IMR-90 (cell line): ENCODE data around the gene STAT1. TPM values are rescaled to one million over a fixed set of nuclear protein-coding genes. Genes with fewer than 3 reads are reported as not detected.

Experiments
- ATAC-seq: fragments of 200-7000 bp; cut with Tn5 transposase; 2 replicates; pipeline ENCODE4 v1.9.1; 2020; ENCODE audit warnings: low read depth, mild to moderate bottlenecking, moderate library complexity
- BruUV-seq: library from RNA; stranded (reverse); fragments of 400-500 nt; replicated peaks from 2 replicates; lab custom pipeline; 2021; lab: Mats Ljungman, UMichigan
- CTCF ChIA-PET: fragments of 300-600 bp; formaldehyde crosslinking; extraction: SDS; loops from one replicate; lab custom pipeline; 2021; ENCODE audit warnings: antibody characterized with exemption; lab: Yijun Ruan, JAX
- POLR2A ChIA-PET: fragments of 300-600 bp; sonication (Branson Sonifier 250); formaldehyde crosslinking; loops from one replicate; lab custom pipeline; 2022; ENCODE audit warnings: antibody characterized with exemption; ENCODE audit not compliant: unreplicated experiment; lab: Charles Lee
- DNase-seq: peaks from one replicate; pipeline ENCODE4 v3.0.0; 2013
- H2AFZ ChIP-seq: replicated peaks from 2 replicates; pipeline ENCODE3; 2013; ENCODE audit warnings: low read length, mild to moderate bottlenecking; ENCODE audit not compliant: poor library complexity
- H2AK5ac ChIP-seq: 2 replicates; pipeline ENCODE4 v1.6.1; 2013; ENCODE audit warnings: low read depth, low read length, inconsistent platforms
- H2AK9ac ChIP-seq: replicated peaks from 2 replicates; pipeline ENCODE3; 2013; ENCODE audit warnings: mild to moderate bottlenecking, low read depth, low read length, moderate library complexity; ENCODE audit not compliant: poor library complexity
- H2BK120ac ChIP-seq: 2 replicates; pipeline ENCODE4 v1.6.1; 2013; ENCODE audit warnings: low read depth, low read length, inconsistent platforms
- H2BK15ac ChIP-seq: 3 replicates; pipeline ENCODE4 v1.6.1; 2013; ENCODE audit warnings: low read depth, low read length, inconsistent platforms
- H2BK20ac ChIP-seq: 2 replicates; pipeline ENCODE4 v1.6.1; 2013; ENCODE audit warnings: low read depth, mild to moderate bottlenecking, inconsistent platforms, low read length, moderate library complexity
- H2BK5ac ChIP-seq: 2 replicates; pipeline ENCODE4 v1.6.1; 2013; ENCODE audit warnings: mild to moderate bottlenecking, low read depth, low read length, inconsistent platforms; ENCODE audit not compliant: poor library complexity, severe bottlenecking
- H3K14ac ChIP-seq: replicated peaks from 2 replicates; pipeline ENCODE4 v1.6.1; 2013; ENCODE audit warnings: low read depth, low read length, inconsistent platforms
- H3K18ac ChIP-seq: 2 replicates; pipeline ENCODE4 v1.6.1; 2013; ENCODE audit warnings: low read depth, low read length, control low read depth
- H3K23ac ChIP-seq: 2 replicates; pipeline ENCODE4 v1.6.1; 2013; ENCODE audit warnings: low read depth, low read length, inconsistent platforms
- H3K27ac ChIP-seq: 2 replicates; pipeline ENCODE4 v1.5.1; 2013; ENCODE audit warnings: mild to moderate bottlenecking, control low read depth, low read length; ENCODE audit not compliant: insufficient read depth
- H3K27me3 ChIP-seq: 2 replicates; pipeline ENCODE4 v1.6.1; 2013; ENCODE audit warnings: low read length; ENCODE audit not compliant: control insufficient read depth, insufficient read depth
- H3K36me3 ChIP-seq: 2 replicates; pipeline ENCODE4 v1.6.1; 2013; ENCODE audit warnings: low read length, mixed read lengths; ENCODE audit not compliant: control insufficient read depth, insufficient read depth
- H3K4ac ChIP-seq: 2 replicates; pipeline ENCODE4 v1.6.1; 2013; ENCODE audit warnings: low read depth, low read length, inconsistent platforms
- H3K4me1 ChIP-seq: 2 replicates; pipeline ENCODE4 v1.6.1; 2013; ENCODE audit warnings: low read length, mixed read lengths; ENCODE audit not compliant: control insufficient read depth, insufficient read depth
- H3K4me2 ChIP-seq: 2 replicates; pipeline ENCODE4 v1.6.1; 2013; ENCODE audit warnings: low read depth, mild to moderate bottlenecking, control low read depth, low read length, moderate library complexity
- H3K4me3 ChIP-seq: 2 replicates; pipeline ENCODE4 v1.5.1; 2013; ENCODE audit warnings: low read depth, mild to moderate bottlenecking, control low read depth, low read length, moderate library complexity; ENCODE audit not compliant: insufficient read depth
- H3K56ac ChIP-seq: 2 replicates; pipeline ENCODE4 v1.6.1; 2013; ENCODE audit warnings: low read length, inconsistent platforms; ENCODE audit not compliant: insufficient read depth; ENCODE audit errors: extremely low read depth
- H3K79me1 ChIP-seq, 2 experiments: 2 replicates each; pipeline ENCODE4 v1.6.1; 2013; ENCODE audit warnings: low read length in 2 of 2, inconsistent platforms in 1 of 2, low read depth in 1 of 2
- H3K9ac ChIP-seq: 2 replicates; pipeline ENCODE4 v1.6.1; 2013; ENCODE audit warnings: low read depth, low read length, control low read depth
- H3K9me1 ChIP-seq: 2 replicates; pipeline ENCODE4 v1.6.1; 2013; ENCODE audit warnings: low read length, inconsistent platforms; ENCODE audit not compliant: insufficient read depth
- H3K9me3 ChIP-seq: 2 replicates; pipeline ENCODE4 v1.6.1; 2013; ENCODE audit warnings: low read length; ENCODE audit not compliant: control insufficient read depth, insufficient read depth
- H4K20me1 ChIP-seq: 2 replicates; pipeline ENCODE4 v1.6.1; 2013; ENCODE audit warnings: low read length, inconsistent platforms; ENCODE audit not compliant: insufficient read depth
- H4K5ac ChIP-seq: 2 replicates; pipeline ENCODE4 v1.6.1; 2013; ENCODE audit warnings: mild to moderate bottlenecking, low read depth, low read length, control low read depth
- H4K8ac ChIP-seq, 2 experiments: 2 replicates each; pipeline ENCODE4 v1.6.1; 2013; ENCODE audit warnings: low read depth in 2 of 2, low read length in 2 of 2, control low read depth in 1 of 2, inconsistent platforms in 1 of 2
- H4K91ac ChIP-seq: 2 replicates; pipeline ENCODE4 v1.6.1; 2013; ENCODE audit warnings: low read depth, low read length, inconsistent platforms; ENCODE audit not compliant: insufficient read depth
- CEBPB ChIP-seq: IDR thresholded peaks from 2 replicates; pipeline ENCODE4 v1.6.1; 2012; ENCODE audit warnings: low read depth, low read length, improper control_type of control experiment
- CHD1 ChIP-seq: IDR thresholded peaks from 2 replicates; pipeline ENCODE4 v1.6.1; 2012; ENCODE audit warnings: low read depth, low read length, improper control_type of control experiment
- ELK1 ChIP-seq: fragments of 150-350 bp; IDR thresholded peaks from 2 replicates; pipeline ENCODE4 v1.6.1; 2016; ENCODE audit warnings: low read depth, mild to moderate bottlenecking, low read length, moderate library complexity, borderline replicate concordance
- FOS ChIP-seq: fragments of 150-350 bp; IDR thresholded peaks from 2 replicates; pipeline ENCODE4 v1.6.1; 2016; ENCODE audit warnings: low read depth, low read length
- MAFK ChIP-seq: IDR thresholded peaks from 2 replicates; pipeline ENCODE4 v1.6.1; 2012; ENCODE audit warnings: low read depth, low read length, improper control_type of control experiment
- MXI1 ChIP-seq: IDR thresholded peaks from 2 replicates; pipeline ENCODE4 v1.6.1; 2012; ENCODE audit warnings: low read depth, mild to moderate bottlenecking, low read length, moderate library complexity, borderline replicate concordance
- NFE2L2 ChIP-seq: fragments of 150-350 bp; IDR thresholded peaks from 2 replicates; pipeline ENCODE4 v1.6.1; 2016; ENCODE audit warnings: low read depth, mild to moderate bottlenecking, low read length
- POLR2A ChIP-seq: IDR thresholded peaks from 2 replicates; pipeline ENCODE4 v1.6.1; 2012; ENCODE audit warnings: mild to moderate bottlenecking, low read depth, low read length
- RAD21 ChIP-seq: IDR thresholded peaks from 2 replicates; pipeline ENCODE4 v1.6.1; 2012; ENCODE audit warnings: low read length, improper control_type of control experiment
- SMC3 ChIP-seq: fragments of 150-350 bp; IDR thresholded peaks from 2 replicates; pipeline ENCODE4 v1.6.1; 2016; ENCODE audit warnings: low read depth, mild to moderate bottlenecking, antibody characterized with exemption, low read length, moderate library complexity
- WGBS, 2 experiments: methylation state at CpG; one replicate each; pipeline versions ENCODE4 v1.1.5 to v1.1.7; 2013; ENCODE audit warnings: missing lambda C conversion rate in 2 of 2; ENCODE audit not compliant: insufficient read length in 1 of 2; ENCODE audit errors: extremely low coverage in 2 of 2; 5-methylcytosine and 5-hydroxymethylcytosine counted together
- dilution Hi-C: fragments of 300-500 bp; cut with HindIII; formaldehyde crosslinking; loops from one replicate; pipeline ENCODE4 v1.14.3; 2018; ENCODE audit warnings: low sequenced_read_pairs; ENCODE audit not compliant: unreplicated experiment
- in situ Hi-C: fragments of 300-500 bp; cut with MboI; formaldehyde crosslinking; loops from 3 replicates; pipeline ENCODE4 v1.14.3; 2019; ENCODE audit warnings: low sequenced_read_pairs, inconsistent platforms, mixed read lengths
- intact Hi-C: fragments of 100-400 bp; cut with micrococcal nuclease; formaldehyde crosslinking; loops from 2 replicates; pipeline ENCODE4 v1.10.0; 2022
- polyA plus RNA-seq, 3 experiments: library from polyadenylated mRNA; depleted of rRNA; stranded (reverse); fragments of >200 nt; gene quantifications; 2 replicates each; pipeline ENCODE4 v1.2.3, GENCODE V29; 2012; ENCODE audit warnings: low replicate concordance in 1 of 3
- total RNA-seq: library from RNA; depleted of rRNA; stranded (reverse); fragments of >200 nt; gene quantifications from 2 replicates; pipeline ENCODE4 v1.2.3, GENCODE V29; 2012

STAT1 gene
- total and polyA plus RNA-seq, 2 of the 4 experiments (the other 2 are of a cell fraction) = 43.2 to 67.9 TPM

DNA sequence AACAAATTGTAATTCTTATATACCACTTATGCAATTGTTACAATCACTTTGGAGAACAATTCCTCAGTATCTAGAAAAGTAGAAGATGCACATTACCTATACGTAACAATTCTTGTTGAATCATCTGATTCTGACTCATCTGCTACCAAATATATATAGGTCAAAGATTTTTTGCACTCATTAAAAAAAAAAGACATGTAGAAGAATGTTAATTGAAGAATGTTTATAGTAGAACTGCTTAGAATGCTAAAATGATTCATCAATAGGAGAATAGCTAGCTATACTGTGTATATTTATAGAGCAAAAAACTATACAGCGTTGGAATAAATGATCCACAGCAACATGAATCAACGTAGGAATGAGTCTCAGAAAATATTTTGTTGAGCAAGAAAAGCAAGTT, 29.5 kb upstream of the STAT1 start:
- Histone ChIP-seq H4K8ac (no peak overlapping the region), H4K20me1 (no peaks in the 10 kb centered on the region), H2BK20ac (no peak overlapping the region), H3K56ac (no peak overlapping the region), H2BK120ac (no peak overlapping the region), H2AK5ac (no peak overlapping the region), H3K4me3 (no peak overlapping the region), H2AK9ac (no peak overlapping the region), H3K4me1 (peaks cover 17% of the 10 kb centered on the region), H4K5ac (no peak overlapping the region), H3K23ac (no peak overlapping the region), H3K9me1 (peaks cover 7% of the 10 kb centered on the region), H3K14ac (no peak overlapping the region), H4K91ac (no peak overlapping the region), H2BK5ac (peak overlapping the region; percentile 54), H2AFZ (no peak overlapping the region), H3K9me3 (peaks cover 3% of the 10 kb centered on the region), H2BK15ac (no peak overlapping the region), H3K4me2 (no peak overlapping the region), H3K79me1 (no peaks in the 10 kb centered on the region), H3K36me3 (no peaks in the 10 kb centered on the region), H3K27ac (no peak overlapping the region), H3K4ac (no peak overlapping the region), H3K18ac (no peak overlapping the region), H3K27me3 (no peaks in the 10 kb centered on the region), H3K9ac (no peak overlapping the region)
- ChIA-PET POLR2A (interaction anchor here (0.6 kb wide), 1 partner anchor 298 kb away, joined by 3 read pairs; no protein-coding TSS in a partner anchor), CTCF (interaction anchor here (0.6 kb wide), 2 partner anchors 184 to 562 kb away, joined by 3 to 7 read pairs; no protein-coding TSS in a partner anchor)
- BruUV-seq = no TSS peak
- intact Hi-C loops = no loop called here
- no CpG with 5 or more reads among the region's 3 CpGs for WGBS, 2 experiments
- TF ChIP-seq MXI1 = no peak
- TF ChIP-seq CHD1 = no peak
- peak; percentile 63 for TF ChIP-seq CEBPB
- peak; percentile 40 for TF ChIP-seq MAFK
- peak; percentile 40 for TF ChIP-seq FOS
- TF ChIP-seq ELK1 = no peak
- no peak for TF ChIP-seq POLR2A
- TF ChIP-seq NFE2L2 = no peak
- TF ChIP-seq RAD21 = no peak
- no peak for TF ChIP-seq SMC3
- DNase-seq = peak; percentile 76
- dilution Hi-C loops = no loop called here
- in situ Hi-C loops = no loop called here
- ATAC-seq = peak; percentile 50
